Measurements from ENCODE around the gene RGS5.

Gene RGS5

DNA sequence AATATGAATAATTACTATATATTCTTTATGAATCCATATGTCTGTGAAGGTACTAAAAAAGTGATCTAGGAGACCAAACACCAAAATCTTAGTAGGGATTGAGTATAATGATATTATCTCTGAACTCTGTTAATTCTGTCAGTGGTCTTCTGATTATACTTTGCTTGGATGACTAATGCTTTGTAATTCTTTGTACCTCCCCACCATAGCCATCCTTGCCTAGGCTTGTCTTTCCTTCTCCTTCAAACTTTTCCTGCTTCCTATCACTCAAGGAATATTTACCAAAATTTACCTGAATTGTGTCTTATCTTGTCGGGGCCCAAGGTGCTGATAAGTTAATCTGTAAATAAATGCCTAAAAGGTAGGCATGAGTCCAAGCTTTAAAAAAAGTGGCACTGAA is 845 bp upstream of the RGS5 start:
- in situ Hi-C loops (cut with MboI; ENCODE audit: low pct_unique_long_range_greater_than_20kb, low sequenced_read_pairs, unreplicated experiment) = no loop called here
- no peak for DNase-seq (ENCODE audit: low spot score)
- TF ChIP-seq, protein P1, sequence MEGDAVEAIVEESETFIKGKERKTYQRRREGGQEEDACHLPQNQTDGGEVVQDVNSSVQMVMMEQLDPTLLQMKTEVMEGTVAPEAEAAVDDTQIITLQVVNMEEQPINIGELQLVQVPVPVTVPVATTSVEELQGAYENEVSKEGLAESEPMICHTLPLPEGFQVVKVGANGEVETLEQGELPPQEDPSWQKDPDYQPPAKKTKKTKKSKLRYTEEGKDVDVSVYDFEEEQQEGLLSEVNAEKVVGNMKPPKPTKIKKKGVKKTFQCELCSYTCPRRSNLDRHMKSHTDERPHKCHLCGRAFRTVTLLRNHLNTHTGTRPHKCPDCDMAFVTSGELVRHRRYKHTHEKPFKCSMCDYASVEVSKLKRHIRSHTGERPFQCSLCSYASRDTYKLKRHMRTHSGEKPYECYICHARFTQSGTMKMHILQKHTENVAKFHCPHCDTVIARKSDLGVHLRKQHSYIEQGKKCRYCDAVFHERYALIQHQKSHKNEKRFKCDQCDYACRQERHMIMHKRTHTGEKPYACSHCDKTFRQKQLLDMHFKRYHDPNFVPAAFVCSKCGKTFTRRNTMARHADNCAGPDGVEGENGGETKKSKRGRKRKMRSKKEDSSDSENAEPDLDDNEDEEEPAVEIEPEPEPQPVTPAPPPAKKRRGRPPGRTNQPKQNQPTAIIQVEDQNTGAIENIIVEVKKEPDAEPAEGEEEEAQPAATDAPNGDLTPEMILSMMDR (IDR thresholded peaks at IDR 0.05; ENCODE audit: extremely low read depth, insufficient read depth, missing control alignments) = no peak

DNA sequence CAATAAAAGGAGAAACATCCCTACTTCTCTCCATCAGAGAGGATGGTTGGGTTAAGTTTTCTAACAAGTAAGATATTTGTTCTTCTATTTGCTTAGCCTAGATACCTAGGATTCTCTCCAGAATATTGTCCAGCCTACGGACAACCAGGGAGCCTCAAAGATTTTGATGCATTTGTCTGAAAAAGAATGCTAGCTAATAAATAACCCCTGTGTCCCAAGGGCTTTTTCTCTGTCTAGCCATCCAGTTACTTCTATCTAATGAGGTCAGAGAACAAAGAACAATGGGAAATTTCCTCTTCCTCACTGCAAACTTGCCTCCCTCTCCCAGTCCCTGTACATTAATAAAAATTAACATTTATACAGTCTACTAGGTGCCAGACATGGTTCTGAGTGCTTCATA is 810 bp downstream of the RGS5 start:
- in situ Hi-C loops (cut with MboI; ENCODE audit: low pct_unique_long_range_greater_than_20kb, low sequenced_read_pairs, unreplicated experiment) = no loop called here
- DNase-seq (ENCODE audit: low spot score) = no peak
- TF ChIP-seq, protein P1 (IDR thresholded peaks at IDR 0.05; ENCODE audit: extremely low read depth, insufficient read depth, missing control alignments) = no peak

DNA sequence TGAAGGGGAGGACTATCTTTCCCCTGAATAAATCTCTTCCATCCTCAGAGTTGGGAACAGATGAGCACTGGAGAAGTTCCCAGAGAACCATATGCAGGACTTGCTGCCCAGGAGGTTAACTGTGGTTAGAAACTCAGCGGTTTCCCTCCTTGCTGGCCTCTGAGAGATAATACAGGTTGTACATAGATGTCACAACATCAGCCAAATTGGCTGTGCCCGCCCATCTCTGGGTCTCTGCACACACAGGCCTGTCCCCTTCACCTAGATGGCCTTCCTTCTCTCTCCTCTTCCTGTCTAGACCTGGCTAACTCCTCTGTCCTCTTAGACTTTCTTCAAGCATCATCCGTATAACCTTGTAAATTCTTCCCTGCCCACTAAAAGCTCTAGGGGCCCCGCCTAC is 5.7 kb downstream of the RGS5 start:
- in situ Hi-C loops (cut with MboI; ENCODE audit: low pct_unique_long_range_greater_than_20kb, low sequenced_read_pairs, unreplicated experiment) = loop anchor here (25.0 kb wide), 1 partner anchor 310 kb away; no protein-coding TSS in a partner anchor
- DNase-seq (ENCODE audit: low spot score) = no peak
- TF ChIP-seq, protein P1 (IDR thresholded peaks at IDR 0.05; ENCODE audit: extremely low read depth, insufficient read depth, missing control alignments) = no peak

- TF ChIP-seq, protein P1 (IDR thresholded peaks at IDR 0.05; ENCODE audit: extremely low read depth, insufficient read depth, missing control alignments) = no peak
- in situ Hi-C loops (cut with MboI; ENCODE audit: low pct_unique_long_range_greater_than_20kb, low sequenced_read_pairs, unreplicated experiment) = loop anchor here (25.0 kb wide), 1 partner anchor 309 kb away; no protein-coding TSS in a partner anchor
- no peak for DNase-seq (ENCODE audit: low spot score)
These were observed 6.3 kb downstream of the RGS5 start for GRCh38 chr1:163196449-163196787.

GRCh38 chr1:163195728-163196448 is 6.8 kb downstream of the RGS5 start:
- in situ Hi-C loops (cut with MboI; ENCODE audit: low pct_unique_long_range_greater_than_20kb, low sequenced_read_pairs, unreplicated experiment) = loop anchor here (25.0 kb wide), 1 partner anchor 309 kb away; no protein-coding TSS in a partner anchor
- TF ChIP-seq, protein P1 (IDR thresholded peaks at IDR 0.05; ENCODE audit: extremely low read depth, insufficient read depth, missing control alignments) = no peak
- DNase-seq (ENCODE audit: low spot score) = no peak

DNA sequence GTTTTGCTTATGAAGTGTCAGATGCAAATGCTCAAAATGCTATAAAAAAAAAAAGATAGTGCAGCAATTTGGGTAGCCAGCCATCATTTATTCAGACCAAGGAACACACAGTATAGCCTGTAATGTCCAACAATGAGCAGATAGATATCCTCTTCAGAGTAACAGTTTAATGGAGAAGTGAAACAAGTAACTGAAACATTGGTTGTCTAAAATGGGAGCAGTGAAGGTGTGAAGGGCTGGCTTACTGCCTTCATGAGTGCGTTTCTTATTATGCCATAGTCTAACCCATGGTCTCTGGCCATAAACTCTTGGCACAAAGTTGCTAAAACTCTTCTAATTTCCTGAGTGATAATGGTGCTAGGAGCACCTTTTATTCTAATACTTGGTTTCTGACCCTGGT is 11.4 kb downstream of the RGS5 start:
- in situ Hi-C loops (cut with MboI; ENCODE audit: low pct_unique_long_range_greater_than_20kb, low sequenced_read_pairs, unreplicated experiment) = loop anchor here (25.0 kb wide), 1 partner anchor 304 kb away; no protein-coding TSS in a partner anchor
- TF ChIP-seq, protein P1 (IDR thresholded peaks at IDR 0.05; ENCODE audit: extremely low read depth, insufficient read depth, missing control alignments) = no peak
- no peak for DNase-seq (ENCODE audit: low spot score)
